ENCODE data around the gene POGZ. TPM values are rescaled to one million over a fixed set of nuclear protein-coding genes. Genes with fewer than 3 reads are reported as not detected.

POGZ gene
- total RNA-seq, 1 donor from 2014 or later: 105 TPM

DNA sequence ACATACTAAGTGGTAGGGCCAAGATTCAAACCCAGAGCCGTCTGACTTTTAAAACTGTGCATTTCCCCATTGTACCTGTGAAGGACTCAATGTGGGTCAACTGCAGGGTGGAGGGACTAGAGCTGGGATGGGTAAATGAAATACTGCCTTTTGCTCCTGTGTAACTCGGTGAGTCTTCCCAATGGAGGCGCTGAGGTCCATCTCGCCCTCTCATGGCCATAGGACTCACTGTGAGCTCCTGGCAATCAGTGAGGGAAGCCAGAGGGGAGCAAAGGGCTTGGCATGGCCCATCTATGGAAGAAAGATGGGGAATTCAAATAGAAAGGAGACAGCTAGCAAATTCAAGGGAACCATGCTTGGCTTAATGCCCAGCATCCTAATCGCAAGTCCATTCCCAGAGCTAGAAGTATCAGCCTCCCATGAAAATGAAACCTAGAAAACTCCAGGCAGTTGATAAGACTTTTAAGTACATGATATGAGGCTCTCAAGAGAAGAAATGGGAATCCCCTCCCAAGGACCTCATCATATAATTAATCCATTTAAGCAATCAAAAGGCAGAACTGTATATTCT, 26.5 kb upstream of the POGZ start:
- H3K9me3 Mint-ChIP-seq (ENCODE audit: unreplicated experiment): no peaks in the 10 kb centered on the region
- no peaks in the 10 kb centered on the region for H3K4me1 Mint-ChIP-seq (ENCODE audit: unreplicated experiment)
- no peaks in the 10 kb centered on the region for H3K36me3 Mint-ChIP-seq (ENCODE audit: unreplicated experiment)
- H3K4me3 Mint-ChIP-seq (ENCODE audit: unreplicated experiment): no peak overlapping the region
- no peak for DNase-seq (ENCODE audit: extremely low spot score, unreplicated experiment)
- H3K27ac Mint-ChIP-seq (ENCODE audit: unreplicated experiment): no peak overlapping the region
- H3K27me3 Mint-ChIP-seq (ENCODE audit: unreplicated experiment): peaks cover 3% of the 10 kb centered on the region
- TF ChIP-seq, protein P1, sequence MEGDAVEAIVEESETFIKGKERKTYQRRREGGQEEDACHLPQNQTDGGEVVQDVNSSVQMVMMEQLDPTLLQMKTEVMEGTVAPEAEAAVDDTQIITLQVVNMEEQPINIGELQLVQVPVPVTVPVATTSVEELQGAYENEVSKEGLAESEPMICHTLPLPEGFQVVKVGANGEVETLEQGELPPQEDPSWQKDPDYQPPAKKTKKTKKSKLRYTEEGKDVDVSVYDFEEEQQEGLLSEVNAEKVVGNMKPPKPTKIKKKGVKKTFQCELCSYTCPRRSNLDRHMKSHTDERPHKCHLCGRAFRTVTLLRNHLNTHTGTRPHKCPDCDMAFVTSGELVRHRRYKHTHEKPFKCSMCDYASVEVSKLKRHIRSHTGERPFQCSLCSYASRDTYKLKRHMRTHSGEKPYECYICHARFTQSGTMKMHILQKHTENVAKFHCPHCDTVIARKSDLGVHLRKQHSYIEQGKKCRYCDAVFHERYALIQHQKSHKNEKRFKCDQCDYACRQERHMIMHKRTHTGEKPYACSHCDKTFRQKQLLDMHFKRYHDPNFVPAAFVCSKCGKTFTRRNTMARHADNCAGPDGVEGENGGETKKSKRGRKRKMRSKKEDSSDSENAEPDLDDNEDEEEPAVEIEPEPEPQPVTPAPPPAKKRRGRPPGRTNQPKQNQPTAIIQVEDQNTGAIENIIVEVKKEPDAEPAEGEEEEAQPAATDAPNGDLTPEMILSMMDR (IDR thresholded peaks at IDR 0.05): no peak

DNA sequence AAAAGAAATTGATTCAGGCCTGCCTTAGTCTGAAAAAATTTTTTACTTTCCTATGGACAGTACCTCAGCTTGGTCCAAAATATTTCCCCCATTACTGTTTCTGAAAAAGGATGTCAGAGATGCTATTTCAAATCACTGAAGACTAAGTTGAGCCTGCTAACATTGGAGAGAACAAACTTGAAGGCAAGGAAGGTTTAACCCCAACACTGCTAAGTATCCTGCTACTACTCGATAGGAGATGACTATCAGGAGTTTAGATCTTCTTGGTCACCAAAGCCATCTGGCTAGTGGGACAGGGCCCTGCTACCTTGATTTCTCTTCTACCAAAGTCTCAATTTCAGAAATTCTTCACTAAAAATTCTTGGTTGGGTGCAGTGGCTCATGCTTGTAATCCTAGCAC, 22.7 kb upstream of the POGZ start:
- Mint-ChIP-seq H3K36me3 (ENCODE audit: unreplicated experiment) (peaks cover 3% of the 10 kb centered on the region), H3K27ac (ENCODE audit: unreplicated experiment) (no peak overlapping the region), H3K27me3 (ENCODE audit: unreplicated experiment) (no peaks in the 10 kb centered on the region), H3K4me1 (ENCODE audit: unreplicated experiment) (no peaks in the 10 kb centered on the region), H3K9me3 (ENCODE audit: unreplicated experiment) (no peaks in the 10 kb centered on the region), H3K4me3 (ENCODE audit: unreplicated experiment) (no peak overlapping the region)
- TF ChIP-seq, protein P1 (IDR thresholded peaks at IDR 0.05): no peak
- no peak for DNase-seq (ENCODE audit: extremely low spot score, unreplicated experiment)

DNA sequence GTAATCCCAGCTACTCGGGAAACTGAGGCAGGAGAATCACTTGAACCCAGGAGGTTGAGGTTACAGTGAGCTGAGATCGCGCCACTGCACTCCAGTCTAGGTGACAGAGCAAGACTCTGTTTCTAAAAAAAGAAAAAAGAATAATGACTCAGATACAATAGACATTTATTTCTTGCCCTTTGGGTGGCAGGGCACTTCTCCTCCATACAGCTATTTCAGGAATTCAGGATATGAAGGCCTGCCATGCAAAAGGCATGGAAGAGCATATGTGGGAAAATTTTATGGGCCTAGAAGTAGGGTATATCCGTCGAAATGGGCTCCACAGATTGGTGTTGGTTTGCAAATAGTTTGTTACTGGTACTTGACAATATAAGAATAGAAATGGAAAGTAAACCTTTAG, 20.2 kb upstream of the POGZ start:
- Mint-ChIP-seq H3K27me3 (ENCODE audit: unreplicated experiment) (no peaks in the 10 kb centered on the region), H3K9me3 (ENCODE audit: unreplicated experiment) (no peaks in the 10 kb centered on the region), H3K27ac (ENCODE audit: unreplicated experiment) (no peak overlapping the region), H3K4me3 (ENCODE audit: unreplicated experiment) (no peak overlapping the region), H3K36me3 (ENCODE audit: unreplicated experiment) (peaks cover 3% of the 10 kb centered on the region), H3K4me1 (ENCODE audit: unreplicated experiment) (no peaks in the 10 kb centered on the region)
- TF ChIP-seq, protein P1 (IDR thresholded peaks at IDR 0.05): no peak
- DNase-seq (ENCODE audit: extremely low spot score, unreplicated experiment): no peak

- H3K4me1 Mint-ChIP-seq (ENCODE audit: unreplicated experiment): no peaks in the 10 kb centered on the region
- TF ChIP-seq, protein P1 (IDR thresholded peaks at IDR 0.05): no peak
- H3K4me3 Mint-ChIP-seq (ENCODE audit: unreplicated experiment): no peak overlapping the region
- no peak for DNase-seq (ENCODE audit: extremely low spot score, unreplicated experiment)
- no peak overlapping the region for H3K27ac Mint-ChIP-seq (ENCODE audit: unreplicated experiment)
- H3K9me3 Mint-ChIP-seq (ENCODE audit: unreplicated experiment): no peaks in the 10 kb centered on the region
- peaks cover 3% of the 10 kb centered on the region for H3K36me3 Mint-ChIP-seq (ENCODE audit: unreplicated experiment)
- H3K27me3 Mint-ChIP-seq (ENCODE audit: unreplicated experiment): no peaks in the 10 kb centered on the region
Observed at GRCh38 chr1:151478923-151479322, 19.6 kb upstream of the POGZ start.

- no peak overlapping the region for H3K4me3 Mint-ChIP-seq (ENCODE audit: unreplicated experiment)
- no peak overlapping the region for H3K27ac Mint-ChIP-seq (ENCODE audit: unreplicated experiment)
- H3K9me3 Mint-ChIP-seq (ENCODE audit: unreplicated experiment): no peaks in the 10 kb centered on the region
- no peak for DNase-seq (ENCODE audit: extremely low spot score, unreplicated experiment)
- TF ChIP-seq, protein P1 (IDR thresholded peaks at IDR 0.05): no peak
- H3K36me3 Mint-ChIP-seq (ENCODE audit: unreplicated experiment): peaks cover 3% of the 10 kb centered on the region
- H3K27me3 Mint-ChIP-seq (ENCODE audit: unreplicated experiment): no peaks in the 10 kb centered on the region
- peaks cover 5% of the 10 kb centered on the region for H3K4me1 Mint-ChIP-seq (ENCODE audit: unreplicated experiment)
Observed at GRCh38 chr1:151478140-151478812, 19.0 kb upstream of the POGZ start.

Data from osteocyte (in vitro differentiated cells).